Breast epithelium (tissue), 3 donors: ENCODE data around the gene MAFB.

Experiments
- POLR2A ChIP-seq: fragments of 450-650 bp; IDR thresholded peaks from one replicate; pipeline ENCODE4 v1.6.1; 2016; ENCODE audit warnings: antibody characterized with exemption, mild to moderate bottlenecking, moderate library complexity
- POLR2AphosphoS5 ChIP-seq, 3 donors: sonication (generic); formaldehyde crosslinking; IDR thresholded peaks; one replicate each; pipeline ENCODE4 v1.6.1; 2017; ENCODE audit warnings: antibody characterized with exemption in 3 of 3
- TF ChIP-seq, protein P1 (sequence below), 3 donors: fragments of 450-650 bp; IDR thresholded peaks; one replicate each; pipeline ENCODE4 v1.5.1; 2016 to 2017; ENCODE audit warnings: antibody characterized with exemption in 3 of 3, mild to moderate bottlenecking in 3 of 3, moderate library complexity in 3 of 3

- no peak for TF ChIP-seq POLR2A
- TF ChIP-seq, protein P1, sequence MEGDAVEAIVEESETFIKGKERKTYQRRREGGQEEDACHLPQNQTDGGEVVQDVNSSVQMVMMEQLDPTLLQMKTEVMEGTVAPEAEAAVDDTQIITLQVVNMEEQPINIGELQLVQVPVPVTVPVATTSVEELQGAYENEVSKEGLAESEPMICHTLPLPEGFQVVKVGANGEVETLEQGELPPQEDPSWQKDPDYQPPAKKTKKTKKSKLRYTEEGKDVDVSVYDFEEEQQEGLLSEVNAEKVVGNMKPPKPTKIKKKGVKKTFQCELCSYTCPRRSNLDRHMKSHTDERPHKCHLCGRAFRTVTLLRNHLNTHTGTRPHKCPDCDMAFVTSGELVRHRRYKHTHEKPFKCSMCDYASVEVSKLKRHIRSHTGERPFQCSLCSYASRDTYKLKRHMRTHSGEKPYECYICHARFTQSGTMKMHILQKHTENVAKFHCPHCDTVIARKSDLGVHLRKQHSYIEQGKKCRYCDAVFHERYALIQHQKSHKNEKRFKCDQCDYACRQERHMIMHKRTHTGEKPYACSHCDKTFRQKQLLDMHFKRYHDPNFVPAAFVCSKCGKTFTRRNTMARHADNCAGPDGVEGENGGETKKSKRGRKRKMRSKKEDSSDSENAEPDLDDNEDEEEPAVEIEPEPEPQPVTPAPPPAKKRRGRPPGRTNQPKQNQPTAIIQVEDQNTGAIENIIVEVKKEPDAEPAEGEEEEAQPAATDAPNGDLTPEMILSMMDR (IDR thresholded peaks at IDR 0.05) = no peak
- no peak for TF ChIP-seq POLR2AphosphoS5 (IDR thresholded peaks at IDR 0.05)
Observed at GRCh38 chr20:40705413-40705812, 16.4 kb upstream of the MAFB start.
